Activated T-helper 1 cell treated with anti-CD3 and anti-CD28 coated beads, Interleukin-2, amount 50 U/mL, for 16 hours (primary cell): ENCODE results near the gene ABCC8.

Source experiments
- DNase-seq, 2 donors: peaks; one replicate each; pipeline ENCODE4 v3.0.0-alpha.2; 2020; ENCODE audit warnings: low read depth in 1 of 2, low spot score in 1 of 2

ABCC8 gene

GRCh38 chr11:17506314-17506713 is 29.7 kb upstream of the ABCC8 start:
- DNase-seq = no peak

GRCh38 chr11:17505146-17505545 is 28.5 kb upstream of the ABCC8 start:
- no peak for DNase-seq

DNA sequence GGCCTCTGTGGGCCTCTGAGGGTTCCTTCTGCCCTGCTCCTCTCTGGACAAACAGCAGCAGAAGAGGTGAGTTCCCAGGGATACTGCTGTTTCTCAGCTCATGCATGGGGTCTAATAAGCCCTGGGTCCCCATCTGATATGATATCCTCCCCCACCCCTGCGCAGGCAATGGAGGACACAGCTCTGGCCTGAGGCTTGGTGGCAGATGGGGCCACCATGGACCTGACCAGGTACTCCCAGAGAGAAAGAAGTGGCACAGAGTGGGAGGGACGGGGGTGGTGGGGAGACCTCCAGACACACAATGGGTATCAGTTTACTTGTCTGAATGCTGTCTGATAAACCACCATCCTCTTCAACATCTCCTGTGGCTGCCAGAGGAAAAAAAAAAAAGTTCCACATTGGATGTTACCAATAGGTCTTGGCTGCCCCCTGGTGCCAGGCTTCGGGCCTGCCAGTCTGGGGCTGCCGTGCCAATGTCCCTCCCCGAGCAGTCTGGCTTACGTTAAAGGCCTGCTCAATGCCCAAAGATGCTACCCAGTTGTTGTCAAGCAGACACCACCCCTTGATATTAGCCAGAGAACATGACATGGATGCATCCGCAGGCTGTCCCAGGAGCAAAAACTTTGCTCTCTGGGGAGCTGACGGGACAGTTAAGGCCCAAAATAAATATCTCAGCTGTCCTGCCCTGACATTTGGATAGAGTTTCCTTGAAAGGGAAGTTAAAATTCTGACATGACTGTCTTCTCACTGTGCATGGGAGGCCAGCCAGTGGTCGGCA is 27.9 kb upstream of the ABCC8 start:
- peak; percentile 55 to 56 for DNase-seq

GRCh38 chr11:17502630-17503029 is 26.0 kb upstream of the ABCC8 start:
- DNase-seq = no peak

DNA sequence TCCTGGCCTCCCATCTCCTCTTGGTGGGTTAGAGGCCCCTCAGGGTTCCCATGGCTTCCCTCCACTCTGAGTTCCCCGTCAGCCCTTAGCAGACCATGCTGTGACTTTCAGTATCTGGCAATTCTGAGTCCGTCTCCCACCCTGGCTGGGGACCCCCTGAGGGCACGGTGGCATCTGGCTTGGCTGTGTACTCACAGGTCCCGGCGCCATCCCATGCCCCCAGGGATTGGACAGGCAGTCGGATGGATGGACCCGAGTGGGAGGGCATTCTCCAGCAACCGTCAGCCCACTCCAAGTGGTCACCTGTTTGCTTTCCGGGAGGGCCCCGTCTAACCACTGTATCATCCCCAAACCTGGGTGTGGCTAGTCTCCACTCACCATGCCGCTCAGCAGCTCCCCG is 24.0 kb upstream of the ABCC8 start:
- no peak for DNase-seq

GRCh38 chr11:17498475-17498874 is 21.8 kb upstream of the ABCC8 start:
- no peak for DNase-seq

DNA sequence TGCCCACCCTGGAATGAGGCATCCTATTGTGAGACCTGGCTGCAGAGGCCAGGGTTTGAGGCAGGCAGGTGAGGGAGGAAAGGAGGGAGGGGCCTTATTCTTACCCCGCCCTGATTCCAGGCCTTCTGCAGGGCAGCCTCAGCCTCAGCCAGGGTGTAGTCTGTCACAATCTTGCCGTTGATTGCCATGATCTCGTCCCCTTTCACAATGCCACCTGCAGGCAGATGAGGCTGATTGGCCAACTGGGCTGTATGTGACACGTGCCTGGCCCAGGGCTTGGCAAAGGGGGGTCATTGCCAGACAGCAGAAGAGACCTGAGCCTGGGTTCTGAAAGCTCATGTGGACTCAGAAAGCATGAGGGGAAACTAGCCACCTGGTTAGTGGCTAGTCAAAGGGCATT is 21.4 kb upstream of the ABCC8 start:
- DNase-seq = no peak

DNA sequence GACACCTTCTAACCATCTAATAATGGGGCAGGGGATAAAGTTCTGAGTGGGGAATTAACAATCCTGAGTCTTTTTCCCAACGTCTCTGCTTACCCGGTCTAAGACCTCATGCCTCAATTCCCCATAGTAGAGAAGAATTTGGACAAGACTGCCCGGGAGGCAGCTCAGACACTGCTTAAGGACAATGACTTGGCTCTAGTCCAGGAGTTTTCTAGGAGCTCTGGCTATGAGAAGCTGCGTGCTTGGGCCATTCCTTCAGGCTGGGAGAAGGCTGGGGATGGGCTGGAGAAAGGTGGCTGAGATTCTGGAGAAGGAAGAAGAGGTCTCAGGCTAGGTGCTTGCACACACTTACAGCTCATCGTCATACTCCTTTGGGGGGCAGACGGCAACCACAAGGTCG is 19.8 kb upstream of the ABCC8 start:
- no peak for DNase-seq

- DNase-seq = no peak
These were observed 17.4 kb upstream of the ABCC8 start for GRCh38 chr11:17494019-17494418.

DNA sequence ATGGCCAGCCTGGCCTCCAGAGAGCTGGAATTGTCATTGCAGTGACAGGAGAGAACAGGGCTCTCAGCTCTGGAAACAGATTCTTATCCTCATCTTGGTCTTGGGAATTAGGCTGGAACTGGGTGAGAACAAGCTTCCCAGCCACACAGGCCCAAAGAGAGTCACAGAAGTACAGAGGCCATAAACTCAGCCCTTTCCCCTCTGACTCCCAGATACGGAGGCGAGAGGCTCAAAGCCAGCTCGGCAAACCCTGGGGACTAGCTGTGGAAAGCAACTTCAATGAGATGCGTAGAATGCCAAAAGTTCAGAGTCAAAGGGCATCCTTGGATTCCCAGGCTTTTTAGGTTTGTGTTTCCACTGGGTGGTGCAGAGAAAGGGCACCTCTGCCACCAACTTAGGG is 14.3 kb upstream of the ABCC8 start:
- DNase-seq = no peak

- DNase-seq = no peak
These were observed 13.6 kb upstream of the ABCC8 start for GRCh38 chr11:17490232-17490631.

- no peak for DNase-seq
These were observed 13.1 kb upstream of the ABCC8 start for GRCh38 chr11:17489751-17490150.

- DNase-seq = no peak
These were observed 11.9 kb upstream of the ABCC8 start for GRCh38 chr11:17488563-17488962.

DNA sequence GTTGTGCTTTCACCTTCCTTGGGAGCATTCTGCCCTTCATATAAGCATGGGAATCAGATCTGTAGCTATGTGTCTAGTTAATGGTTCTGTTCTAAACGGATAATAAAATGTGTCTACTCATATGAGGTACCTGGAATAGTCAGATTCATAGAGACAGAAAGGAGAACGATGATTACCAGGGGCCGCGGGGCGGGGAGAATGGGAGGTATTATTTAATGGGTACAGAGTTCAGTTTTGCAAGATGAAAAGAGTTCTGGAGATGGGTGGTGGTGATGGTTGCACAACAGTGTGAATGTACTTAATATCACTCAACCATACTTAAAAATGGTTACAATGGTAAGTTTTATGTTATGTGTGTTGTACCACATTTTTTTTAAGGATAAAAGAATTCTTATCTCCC is 10.0 kb upstream of the ABCC8 start:
- DNase-seq = no peak

DNA sequence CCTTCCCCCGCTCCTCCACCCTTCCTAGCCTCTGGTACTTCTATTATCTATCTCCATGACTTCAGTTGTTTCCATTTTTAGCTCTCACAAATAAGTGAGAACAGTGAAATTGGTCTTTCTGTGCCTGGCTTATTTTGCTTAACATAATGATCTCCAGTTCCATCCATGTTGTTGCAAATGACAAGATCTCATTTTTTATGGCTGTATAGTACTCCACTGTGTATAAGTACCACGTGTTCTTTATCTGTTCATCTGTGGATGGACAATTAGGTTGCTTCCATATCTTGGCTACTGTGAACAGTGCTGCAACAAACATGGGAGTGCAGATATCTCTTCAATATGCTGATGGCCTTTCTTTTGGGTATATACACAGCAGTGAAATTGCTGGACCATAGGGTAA is 6.9 kb upstream of the ABCC8 start:
- DNase-seq = no peak

- no peak for DNase-seq
These were observed 5.3 kb upstream of the ABCC8 start for GRCh38 chr11:17481905-17482304.

- DNase-seq = no peak
These were observed 2.9 kb upstream of the ABCC8 start for GRCh38 chr11:17479284-17480214.

GRCh38 chr11:17478070-17478469 is 1.4 kb upstream of the ABCC8 start:
- no peak for DNase-seq

DNA sequence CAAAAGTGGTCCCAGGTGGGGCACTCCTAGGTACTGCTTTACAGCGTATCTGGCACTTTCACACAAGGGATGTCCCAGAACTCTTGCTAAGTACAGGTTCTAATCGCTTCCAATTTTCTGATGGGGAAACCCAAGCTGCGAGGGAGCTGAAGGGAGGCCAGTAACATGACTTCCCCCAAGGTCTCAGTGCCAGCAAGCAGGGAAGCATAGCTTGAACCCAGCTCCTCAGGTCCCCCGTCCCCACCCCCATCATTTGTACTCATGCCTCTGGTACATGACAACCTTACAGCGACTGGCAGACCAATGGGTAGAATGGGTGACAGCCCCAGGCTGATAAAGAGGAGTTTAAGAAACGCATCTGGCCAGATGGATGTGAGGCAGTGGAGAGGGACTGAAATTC is 716 bp upstream of the ABCC8 start:
- no peak for DNase-seq

- DNase-seq = no peak
These were observed 364 bp upstream of the ABCC8 start for GRCh38 chr11:17477084-17477333.

DNA sequence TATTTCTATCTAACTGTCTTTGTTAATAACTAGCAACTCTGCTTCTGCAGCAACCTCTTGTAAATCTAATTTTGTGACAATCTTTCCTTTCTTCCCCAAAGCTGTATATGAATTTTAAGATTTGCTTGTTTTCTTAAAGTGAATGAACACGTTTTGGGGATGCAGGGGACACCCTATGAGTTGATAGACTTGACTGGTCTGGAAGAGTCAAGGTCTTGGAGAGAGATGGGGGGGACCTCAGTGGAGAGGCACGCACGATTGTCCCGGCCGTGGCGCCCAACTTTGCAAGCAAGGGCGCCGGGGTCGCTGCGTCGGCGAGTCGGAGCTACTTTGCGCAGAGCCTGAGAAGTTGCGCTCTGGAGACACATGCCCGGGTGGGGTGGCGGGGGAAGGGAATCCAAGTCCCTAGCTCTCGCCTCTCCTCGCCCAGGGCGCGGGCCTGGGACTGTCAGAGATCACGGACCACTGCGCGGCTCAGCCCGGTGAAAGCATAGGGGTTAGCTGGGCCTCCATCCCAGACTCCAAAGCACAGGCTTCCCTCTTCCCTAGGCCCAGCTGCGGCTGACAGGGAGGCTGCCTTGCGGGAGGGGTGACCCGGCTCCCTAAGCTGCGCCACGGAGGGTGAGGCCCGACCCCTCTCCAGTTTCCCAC is 854 bp downstream of the ABCC8 start:
- no peak for DNase-seq

- no peak for DNase-seq
These were observed 3.4 kb downstream of the ABCC8 start for GRCh38 chr11:17473071-17473744.
